GM19452 (cell line): ENCODE measurements around the gene ABHD1.

Experiments used
- ATAC-seq: cut with Tn5 transposase; IDR thresholded peaks from one replicate; pipeline ENCODE4 v1.9.1; 2021; ENCODE audit not compliant: unreplicated experiment

Gene ABHD1

GRCh38 chr2:27086724-27087593 is 36.7 kb upstream of the ABHD1 start, which contains the start of gene KHK:
Gene KHK, plus strand, starts transcription at chr2:27086772. Its CDS starts 488 bp downstream, at chr2:27087260.
- peak; percentile 10 for ATAC-seq

GRCh38 chr2:27087823-27088410 is 35.7 kb upstream of the ABHD1 start:
- ATAC-seq: no peak

- ATAC-seq: no peak
Measured at GRCh38 chr2:27088634-27089033, 35.0 kb upstream of the ABHD1 start.

- ATAC-seq: no peak
Measured at GRCh38 chr2:27089111-27089954, 34.3 kb upstream of the ABHD1 start.

GRCh38 chr2:27091746-27092695 is 31.6 kb upstream of the ABHD1 start:
- ATAC-seq: no peak

- no peak for ATAC-seq
Measured at GRCh38 chr2:27092696-27093429, 30.8 kb upstream of the ABHD1 start.

GRCh38 chr2:27093430-27094352 is 29.9 kb upstream of the ABHD1 start:
- ATAC-seq: no peak

- no peak for ATAC-seq
Measured at GRCh38 chr2:27094353-27094984, 29.1 kb upstream of the ABHD1 start.

- no peak for ATAC-seq
Measured at GRCh38 chr2:27095427-27095744, 28.2 kb upstream of the ABHD1 start.

- ATAC-seq: no peak
Measured at GRCh38 chr2:27095745-27096651, 27.6 kb upstream of the ABHD1 start.

GRCh38 chr2:27096748-27097297 is 26.8 kb upstream of the ABHD1 start:
- ATAC-seq: no peak

- ATAC-seq: no peak
Measured at GRCh38 chr2:27097341-27097740, 26.3 kb upstream of the ABHD1 start.

- ATAC-seq: no peak
Measured at GRCh38 chr2:27099334-27099955, 24.2 kb upstream of the ABHD1 start.

- ATAC-seq: no peak
Measured at GRCh38 chr2:27100036-27100435, 23.6 kb upstream of the ABHD1 start.

- no peak for ATAC-seq
Measured at GRCh38 chr2:27102329-27102728, 21.3 kb upstream of the ABHD1 start.

GRCh38 chr2:27105981-27106380 is 17.6 kb upstream of the ABHD1 start:
- no peak for ATAC-seq

- no peak for ATAC-seq
Measured at GRCh38 chr2:27108221-27108620, 15.4 kb upstream of the ABHD1 start.
